HG02885 (cell line): ENCODE data around the gene TTC3.
A peak's percentile ranks its signal among the peaks of the same experiment; 100 is the strongest.

Experiments used
- ATAC-seq: cut with Tn5 transposase; IDR thresholded peaks from one replicate; pipeline ENCODE4 v1.9.1; 2021; ENCODE audit warnings: mild to moderate bottlenecking; ENCODE audit not compliant: unreplicated experiment, poor library complexity

Gene TTC3

GRCh38 chr21:37192019-37192418 is 119.0 kb downstream of the TTC3 start:
- no peak for ATAC-seq

GRCh38 chr21:37193006-37193405 is 120.0 kb downstream of the TTC3 start:
- no peak for ATAC-seq

- no peak for ATAC-seq
These were observed 120.6 kb downstream of the TTC3 start for GRCh38 chr21:37193676-37194075.

GRCh38 chr21:37195059-37195458 is 122.0 kb downstream of the TTC3 start:
- ATAC-seq, result no peak

- no peak for ATAC-seq
These were observed 122.6 kb downstream of the TTC3 start for GRCh38 chr21:37195610-37196009.

- ATAC-seq, result no peak
These were observed 123.8 kb downstream of the TTC3 start for GRCh38 chr21:37196847-37197246.

GRCh38 chr21:37197746-37198145 is 124.7 kb downstream of the TTC3 start:
- no peak for ATAC-seq

- ATAC-seq, result no peak
These were observed 126.2 kb downstream of the TTC3 start for GRCh38 chr21:37199057-37199924.

- ATAC-seq, result no peak
These were observed 127.8 kb downstream of the TTC3 start for GRCh38 chr21:37200641-37201480.

- ATAC-seq, result no peak
These were observed 129.4 kb downstream of the TTC3 start for GRCh38 chr21:37202221-37203110.

GRCh38 chr21:37204580-37204979 is 131.5 kb downstream of the TTC3 start:
- ATAC-seq, result no peak

GRCh38 chr21:37206496-37206895 is 133.4 kb downstream of the TTC3 start:
- no peak for ATAC-seq

- ATAC-seq, result peak; percentile 60
These were observed 134.5 kb downstream of the TTC3 start for GRCh38 chr21:37207441-37208009.

GRCh38 chr21:37208056-37208721 is 135.1 kb downstream of the TTC3 start:
- peak; percentile 65 for ATAC-seq

- ATAC-seq, result peak; percentile 23
These were observed 135.7 kb downstream of the TTC3 start for GRCh38 chr21:37208741-37209225.

- no peak for ATAC-seq
These were observed 137.1 kb downstream of the TTC3 start for GRCh38 chr21:37210130-37210529.

GRCh38 chr21:37210799-37211198 is 137.7 kb downstream of the TTC3 start:
- no peak for ATAC-seq

GRCh38 chr21:37214952-37215351 is 141.9 kb downstream of the TTC3 start:
- ATAC-seq, result no peak

GRCh38 chr21:37219761-37220432 is 146.8 kb downstream of the TTC3 start:
- no peak for ATAC-seq
